Pancreas (tissue), 10 donors: Measurements from ENCODE around the gene UNC13C. TPM values are rescaled to one million over a fixed set of nuclear protein-coding genes. Genes with fewer than 3 reads are reported as not detected.

ENCODE experiments used
- ATAC-seq, 4 donors: fragments of 200-7000 bp; cut with Tn5 transposase; one replicate each; pipeline versions ENCODE4 v1.8.0 to v1.9.1; 2020; ENCODE audit warnings: mild to moderate bottlenecking in 4 of 4, moderate library complexity in 4 of 4
- DNase-seq, 6 donors: peaks; one replicate each; pipeline ENCODE4 v3.0.0-alpha.2; 2020
- FAIRE-seq: peaks from 2 replicates; lab custom pipeline; 2012; peaks lifted over from hg19 to GRCh38; lab: Jason Lieb, UNC
- H3K27ac ChIP-seq, 4 donors: fragments of 200-600 bp; sonication (generic); 1 replicate in 3 of 4; 2 replicates in 1 of 4; pipeline versions ENCODE4 v1.5.0 to v1.8.0; 2020
- H3K27me3 ChIP-seq, 4 donors: fragments of 200-600 bp; one replicate each; pipeline ENCODE4 v1.8.0; 2021
- H3K36me3 ChIP-seq, 3 donors: fragments of 200-600 bp; sonication (generic) in 1 of 3; one replicate each; pipeline versions ENCODE4 v1.5.0 to v1.8.0; 2020 to 2021
- H3K4me1 ChIP-seq, 3 donors: fragments of 200-600 bp; one replicate each; pipeline ENCODE4 v1.8.0; 2021
- H3K4me3 ChIP-seq, 4 donors: fragments of 200-600 bp; sonication (generic) in 2 of 4; one replicate each; pipeline versions ENCODE4 v1.5.0 to v1.8.0; 2020 to 2021
- H3K9me3 ChIP-seq, 4 donors: fragments of 200-600 bp; one replicate each; pipeline ENCODE4 v1.8.0; 2021
- CTCF ChIP-seq, 4 donors: fragments of 200-600 bp; sonication (generic) in 3 of 4; IDR thresholded peaks; one replicate each; pipeline versions ENCODE4 v1.5.0 to v1.8.0; 2021; ENCODE audit warnings: antibody characterized with exemption in 4 of 4
- WGBS, 2 donors: extraction: QIAGEN DNeasy Blood & Tissue Kit; methylation state at CpG; one replicate each; pipeline ENCODE4 v1.1.7; 2013; 5-methylcytosine and 5-hydroxymethylcytosine counted together
- intact Hi-C, 3 donors: fragments of 100-400 bp; cut with DNase I; formaldehyde crosslinking; loops; one replicate each; pipeline versions ENCODE4 v1.11.1 to v1.14.2; 2022
- polyA plus RNA-seq, 2 donors: library from polyadenylated mRNA; stranded (reverse); fragments of 200-250 nt; gene quantifications; one replicate each; pipeline ENCODE4 v1.2.3, GENCODE V29; 2013
- total RNA-seq, 6 donors: library from RNA; stranded (reverse); fragmentation: NEBNext Ultra II Directional in 4 of 6; extraction: Animal tissue kit (Norgen Biotek cat#: 25700) in 4 of 6; gene quantifications; one replicate each; pipeline versions ENCODE4 v1.2.1 to v1.2.4, GENCODE V29; 2021 to 2023
- donor health status: healthy with polysubstance abuse.
- donor health status: DM: no; HTN: no; CAD: no; lungs with moderate emphysema.
- donor health status: DM: no; HTN: no; CAD: no.
- donor health status: control.
- donor health status: control.
- donor health status: Bipolar disorder and iron deficiency.
- donor health status: DM: yes; HTN: yes; CAD: no.
- donor health status: DM: no; HTN: no; CAD: no.
- donor health status: DM: no; HTN: no; CAD: no.
- donor health status: DM: yes; HTN: yes; CAD: no.

Gene UNC13C
- total and polyA plus RNA-seq, 8 donors, result under 0.01 to 0.38 (median 0.04) TPM; not detected in 2

DNA sequence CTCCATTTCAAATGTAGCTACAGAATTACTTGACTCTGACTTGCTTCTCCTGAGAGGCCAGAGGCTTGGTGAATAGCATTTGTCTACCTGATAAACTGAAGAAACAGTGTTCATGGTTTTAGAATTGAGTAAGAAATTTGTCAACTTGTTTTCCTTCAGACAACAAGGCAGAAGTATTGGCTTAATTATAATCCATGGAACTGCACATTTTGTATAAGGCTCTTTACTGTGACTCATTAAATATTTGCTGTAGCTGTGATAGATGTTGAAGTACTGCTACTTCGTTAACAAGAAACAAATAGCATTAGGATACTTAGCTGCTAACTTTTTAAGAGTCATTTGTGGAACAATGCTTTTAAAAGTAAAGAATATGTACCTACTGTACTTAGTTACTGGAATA, 4.6 kb downstream of the UNC13C start:
- Histone ChIP-seq H3K4me3 (no peak overlapping the region), H3K4me1 (peaks cover 0 to 4% (median 0%) of the 10 kb centered on the region in 3 donors), H3K9me3 (no peaks in the 10 kb centered on the region), H3K27me3 (peaks cover 0 to 12% (median 4%) of the 10 kb centered on the region in 4 donors), H3K27ac (no peak overlapping the region), H3K36me3 (no peaks in the 10 kb centered on the region)
- DNase-seq, result no peak
- no peak for FAIRE-seq
- WGBS, 2 donors, result 56 to 57% methylated on average over 1 of the region's 1 CpG
- no peak for ATAC-seq
- TF ChIP-seq CTCF (IDR thresholded peaks at IDR 0.05), result no peak
- intact Hi-C loops, result no loop called here

- no peak for ATAC-seq
- H3K4me1 ChIP-seq, result no peaks in the 10 kb centered on the region
- DNase-seq, result no peak
- H3K9me3 ChIP-seq, result no peaks in the 10 kb centered on the region
- peaks cover 0 to 7% (median 2%) of the 10 kb centered on the region in 4 donors for H3K27me3 ChIP-seq
- no peak overlapping the region for H3K4me3 ChIP-seq
- WGBS, 2 donors, result 24 to 43% methylated on average over 1 of the region's 1 CpG
- H3K27ac ChIP-seq, result no peak overlapping the region
- no peak for FAIRE-seq
- no peaks in the 10 kb centered on the region for H3K36me3 ChIP-seq
- TF ChIP-seq CTCF (IDR thresholded peaks at IDR 0.05), result no peak
- intact Hi-C loops, result no loop called here
Observed at GRCh38 chr15:53984221-53984620, 6.0 kb downstream of the UNC13C start.

DNA sequence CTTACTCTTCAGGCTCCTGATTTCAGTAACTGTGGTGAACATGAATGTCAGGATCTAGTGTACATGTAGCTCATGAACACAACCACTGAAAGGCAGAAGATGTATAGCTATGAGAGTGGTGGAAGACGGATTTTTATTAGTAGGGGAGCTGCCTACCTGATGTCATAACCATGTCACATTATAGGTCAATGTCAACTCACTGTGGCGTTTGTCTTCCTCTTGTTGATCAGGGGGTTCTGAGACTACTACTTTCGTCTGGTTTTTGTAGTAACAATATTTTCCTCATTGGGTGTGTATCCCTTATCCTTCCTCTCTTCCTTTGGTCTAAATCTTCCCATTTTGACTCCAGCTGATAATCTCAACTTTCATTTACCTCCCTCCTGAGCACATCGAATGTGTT, 7.3 kb downstream of the UNC13C start:
- ATAC-seq (no peak), FAIRE-seq (no peak), DNase-seq (no peak)
- intact Hi-C loops, result no loop called here
- Histone ChIP-seq H3K4me3 (no peak overlapping the region), H3K36me3 (no peaks in the 10 kb centered on the region), H3K9me3 (no peaks in the 10 kb centered on the region), H3K27me3 (peaks cover 0 to 3% (median 0%) of the 10 kb centered on the region in 4 donors), H3K27ac (no peak overlapping the region), H3K4me1 (no peaks in the 10 kb centered on the region)
- TF ChIP-seq CTCF (IDR thresholded peaks at IDR 0.05), result no peak
- WGBS, 2 donors, result 56 to 69% methylated on average over 4 of the region's 4 CpGs

GRCh38 chr15:53987480-53987879, 9.2 kb downstream of the UNC13C start:
- ATAC-seq (no peak), DNase-seq (no peak), FAIRE-seq (no peak)
- no peak for TF ChIP-seq CTCF (IDR thresholded peaks at IDR 0.05)
- intact Hi-C loops, result no loop called here
- Histone ChIP-seq H3K27ac (no peak overlapping the region), H3K9me3 (no peaks in the 10 kb centered on the region), H3K4me3 (no peak overlapping the region), H3K27me3 (no peaks in the 10 kb centered on the region), H3K4me1 (no peaks in the 10 kb centered on the region), H3K36me3 (no peaks in the 10 kb centered on the region)
- 60 to 64% methylated on average over 2 of the region's 2 CpGs for WGBS, 2 donors

DNA sequence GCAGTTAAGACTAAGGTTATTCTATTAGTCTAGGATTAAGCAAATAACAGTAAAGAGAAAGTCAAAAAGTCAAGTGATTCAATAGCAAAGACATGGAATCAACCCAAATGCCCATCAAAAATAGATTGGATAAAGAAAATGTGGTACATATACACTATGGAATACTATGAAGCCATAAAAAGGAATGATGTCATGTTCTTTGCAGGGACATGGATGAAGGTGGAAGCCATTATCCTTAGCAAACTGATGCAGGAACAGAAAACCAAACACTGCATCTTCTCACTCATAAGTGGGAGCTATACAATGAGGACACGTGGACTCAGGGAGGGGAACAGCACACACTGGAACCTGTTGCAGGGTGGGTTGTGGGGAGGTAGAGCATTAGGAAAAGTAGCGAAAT, 29.0 kb downstream of the UNC13C start:
- no peaks in the 10 kb centered on the region for H3K27me3 ChIP-seq
- no peaks in the 10 kb centered on the region for H3K4me1 ChIP-seq
- FAIRE-seq (no peak), DNase-seq (no peak), ATAC-seq (no peak)
- no peak overlapping the region for H3K4me3 ChIP-seq
- intact Hi-C loops, result no loop called here
- no peak overlapping the region for H3K27ac ChIP-seq
- no peak for TF ChIP-seq CTCF (IDR thresholded peaks at IDR 0.05)
- H3K36me3 ChIP-seq, result no peaks in the 10 kb centered on the region
- WGBS, 2 donors, result 79 to 81% methylated on average over 2 of the region's 2 CpGs
- H3K9me3 ChIP-seq, result no peaks in the 10 kb centered on the region
